ENCODE measurements around the gene RIN3.

Gene RIN3

GRCh38 chr14:92613008-92613658 lies 99.6 kb downstream of the RIN3 start:
- H3K4me1 ChIP-seq (ENCODE audit: insufficient read depth, poor library complexity, severe bottlenecking), result peaks cover 16% of the 10 kb centered on the region
- no peaks in the 10 kb centered on the region for H3K27me3 ChIP-seq (ENCODE audit: insufficient read depth, poor library complexity, severe bottlenecking)
- DNase-seq (ENCODE audit: low spot score) (no peak), ATAC-seq (ENCODE audit: low read depth) (no peak)
- peak; percentile 78 for TF ChIP-seq CTCF (IDR thresholded peaks at IDR 0.05; ENCODE audit: poor library complexity, severe bottlenecking)
- no peaks in the 10 kb centered on the region for H3K36me3 ChIP-seq (ENCODE audit: low read depth)
- no peak overlapping the region for H3K4me3 ChIP-seq (ENCODE audit: severe bottlenecking)
- H3K27ac ChIP-seq (ENCODE audit: poor library complexity, severe bottlenecking), result no peak overlapping the region
- no peaks in the 10 kb centered on the region for H3K9me3 ChIP-seq (ENCODE audit: severe bottlenecking)

GRCh38 chr14:92613681-92614260 lies 100.2 kb downstream of the RIN3 start:
- ATAC-seq (ENCODE audit: low read depth), result no peak
- no peaks in the 10 kb centered on the region for H3K27me3 ChIP-seq (ENCODE audit: insufficient read depth, poor library complexity, severe bottlenecking)
- H3K9me3 ChIP-seq (ENCODE audit: severe bottlenecking), result no peaks in the 10 kb centered on the region
- peaks cover 16% of the 10 kb centered on the region for H3K4me1 ChIP-seq (ENCODE audit: insufficient read depth, poor library complexity, severe bottlenecking)
- no peak overlapping the region for H3K4me3 ChIP-seq (ENCODE audit: severe bottlenecking)
- TF ChIP-seq CTCF (IDR thresholded peaks at IDR 0.05; ENCODE audit: poor library complexity, severe bottlenecking), result no peak
- no peak overlapping the region for H3K27ac ChIP-seq (ENCODE audit: poor library complexity, severe bottlenecking)
- no peak for DNase-seq (ENCODE audit: low spot score)
- H3K36me3 ChIP-seq (ENCODE audit: low read depth), result no peaks in the 10 kb centered on the region

GRCh38 chr14:92615451-92615850 lies 101.9 kb downstream of the RIN3 start:
- H3K36me3 ChIP-seq (ENCODE audit: low read depth), result no peaks in the 10 kb centered on the region
- H3K27me3 ChIP-seq (ENCODE audit: insufficient read depth, poor library complexity, severe bottlenecking), result no peaks in the 10 kb centered on the region
- ATAC-seq (ENCODE audit: low read depth) (0 out of 3 replicates have a peak, but pooled peaks have one; percentile 23), DNase-seq (ENCODE audit: low spot score) (no peak)
- TF ChIP-seq CTCF (IDR thresholded peaks at IDR 0.05; ENCODE audit: poor library complexity, severe bottlenecking), result no peak
- H3K9me3 ChIP-seq (ENCODE audit: severe bottlenecking), result no peaks in the 10 kb centered on the region
- peaks cover under 1% of the 10 kb centered on the region for H3K4me1 ChIP-seq (ENCODE audit: insufficient read depth, poor library complexity, severe bottlenecking)
- H3K27ac ChIP-seq (ENCODE audit: poor library complexity, severe bottlenecking), result no peak overlapping the region
- no peak overlapping the region for H3K4me3 ChIP-seq (ENCODE audit: severe bottlenecking)

- Histone ChIP-seq H3K9me3 (ENCODE audit: severe bottlenecking) (no peaks in the 10 kb centered on the region), H3K27ac (ENCODE audit: poor library complexity, severe bottlenecking) (no peak overlapping the region), H3K4me3 (ENCODE audit: severe bottlenecking) (no peak overlapping the region), H3K27me3 (ENCODE audit: insufficient read depth, poor library complexity, severe bottlenecking) (no peaks in the 10 kb centered on the region), H3K4me1 (ENCODE audit: insufficient read depth, poor library complexity, severe bottlenecking) (no peaks in the 10 kb centered on the region), H3K36me3 (ENCODE audit: low read depth) (no peaks in the 10 kb centered on the region)
- DNase-seq (ENCODE audit: low spot score) (no peak), ATAC-seq (ENCODE audit: low read depth) (no peak)
- TF ChIP-seq CTCF (IDR thresholded peaks at IDR 0.05; ENCODE audit: poor library complexity, severe bottlenecking), result no peak
These were observed 102.6 kb downstream of the RIN3 start for GRCh38 chr14:92616178-92616577.

- Histone ChIP-seq H3K4me1 (ENCODE audit: insufficient read depth, poor library complexity, severe bottlenecking) (no peaks in the 10 kb centered on the region), H3K4me3 (ENCODE audit: severe bottlenecking) (no peak overlapping the region), H3K36me3 (ENCODE audit: low read depth) (no peaks in the 10 kb centered on the region), H3K27me3 (ENCODE audit: insufficient read depth, poor library complexity, severe bottlenecking) (no peaks in the 10 kb centered on the region), H3K27ac (ENCODE audit: poor library complexity, severe bottlenecking) (no peak overlapping the region), H3K9me3 (ENCODE audit: severe bottlenecking) (peaks cover 2% of the 10 kb centered on the region)
- ATAC-seq (ENCODE audit: low read depth), result no peak
- no peak for TF ChIP-seq CTCF (IDR thresholded peaks at IDR 0.05; ENCODE audit: poor library complexity, severe bottlenecking)
- no peak for DNase-seq (ENCODE audit: low spot score)
These were observed 104.0 kb downstream of the RIN3 start for GRCh38 chr14:92617581-92617980.

Measured in RWPE2 (cell line).